A673 (cell line): ENCODE measurements around the gene LSM6.

Experiments
- CTCF ChIP-seq: fragments of 300-800, 200-600 bp; sonication (generic); conservative IDR thresholded peaks from 2 replicates; pipeline ENCODE4 v1.5.1; 2017; ENCODE audit warnings: low read depth, mild to moderate bottlenecking, antibody characterized with exemption, low read length, moderate library complexity, mixed read lengths
- EZH2 ChIP-seq: fragments of 200-600 bp; sonication (generic); IDR thresholded peaks from 2 replicates; pipeline ENCODE4 v1.6.1; 2017; ENCODE audit warnings: borderline replicate concordance, low read depth, mild to moderate bottlenecking, mixed read lengths, antibody characterized with exemption, low read length; ENCODE audit not compliant: poor library complexity, severe bottlenecking

- TF ChIP-seq CTCF: no peak
- no peak for TF ChIP-seq EZH2
These were observed 10.5 kb downstream of the LSM6 start for GRCh38 chr4:146186041-146186440.
